Ovary (tissue), 3 donors: Measurements from ENCODE around the gene PLIN1.

Experiments
- EP300 ChIP-seq: sonication (generic); formaldehyde crosslinking; IDR thresholded peaks from one replicate; pipeline ENCODE4 v1.6.1; 2017; ENCODE audit warnings: antibody characterized with exemption
- POLR2A ChIP-seq: fragments of 450-650 bp; IDR thresholded peaks from one replicate; pipeline ENCODE4 v1.6.1; 2017; ENCODE audit warnings: antibody characterized with exemption, mild to moderate bottlenecking, moderate library complexity
- TF ChIP-seq, protein P1 (sequence below), 3 donors: fragments of 450-650 bp in 2 of 3; fragments of 200-600 bp in 1 of 3; IDR thresholded peaks; one replicate each; pipeline versions ENCODE4 v1.5.1 to v1.8.0; 2016 to 2022; ENCODE audit warnings: antibody characterized with exemption in 3 of 3, mild to moderate bottlenecking in 1 of 3
- donor health status: DM: no; HTN: no; CAD: no.

DNA sequence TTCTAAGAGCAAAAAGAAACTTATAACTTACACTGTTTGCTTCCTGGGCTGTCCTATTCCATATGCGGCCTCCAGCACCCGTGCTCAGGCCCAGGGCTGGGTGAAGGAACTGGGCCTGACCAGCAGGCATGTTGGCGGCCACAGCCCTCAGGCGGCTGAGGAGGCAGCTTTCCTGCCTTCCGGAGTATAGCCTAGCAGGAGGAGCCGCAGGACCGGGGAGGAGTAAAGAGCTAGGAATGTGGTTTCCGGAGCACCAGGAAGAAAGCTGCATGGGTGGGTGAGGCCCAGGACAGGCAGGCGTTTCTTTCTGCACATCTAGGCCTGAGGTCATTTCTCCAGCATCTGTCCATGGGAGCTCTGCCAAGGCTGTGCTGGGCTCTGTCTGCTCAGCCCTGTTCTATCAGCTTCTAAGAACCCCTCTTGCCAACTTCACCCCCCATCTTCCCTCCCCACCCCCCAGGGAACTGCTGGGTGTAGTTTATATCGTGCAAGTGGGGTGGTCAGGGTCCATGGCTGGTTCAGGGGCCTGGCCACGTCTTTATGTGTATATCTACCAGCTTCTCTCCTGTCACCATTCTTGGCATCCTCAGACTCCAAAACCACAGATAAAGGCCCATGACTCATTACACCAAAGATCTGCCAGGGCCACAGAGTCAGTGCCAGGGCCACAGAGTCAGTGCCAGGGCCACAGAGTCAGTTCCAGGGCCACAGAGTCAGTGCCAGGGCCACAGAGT lies 16.1 kb downstream of the PLIN1 start:
- no peak for TF ChIP-seq POLR2A
- TF ChIP-seq, protein P1, sequence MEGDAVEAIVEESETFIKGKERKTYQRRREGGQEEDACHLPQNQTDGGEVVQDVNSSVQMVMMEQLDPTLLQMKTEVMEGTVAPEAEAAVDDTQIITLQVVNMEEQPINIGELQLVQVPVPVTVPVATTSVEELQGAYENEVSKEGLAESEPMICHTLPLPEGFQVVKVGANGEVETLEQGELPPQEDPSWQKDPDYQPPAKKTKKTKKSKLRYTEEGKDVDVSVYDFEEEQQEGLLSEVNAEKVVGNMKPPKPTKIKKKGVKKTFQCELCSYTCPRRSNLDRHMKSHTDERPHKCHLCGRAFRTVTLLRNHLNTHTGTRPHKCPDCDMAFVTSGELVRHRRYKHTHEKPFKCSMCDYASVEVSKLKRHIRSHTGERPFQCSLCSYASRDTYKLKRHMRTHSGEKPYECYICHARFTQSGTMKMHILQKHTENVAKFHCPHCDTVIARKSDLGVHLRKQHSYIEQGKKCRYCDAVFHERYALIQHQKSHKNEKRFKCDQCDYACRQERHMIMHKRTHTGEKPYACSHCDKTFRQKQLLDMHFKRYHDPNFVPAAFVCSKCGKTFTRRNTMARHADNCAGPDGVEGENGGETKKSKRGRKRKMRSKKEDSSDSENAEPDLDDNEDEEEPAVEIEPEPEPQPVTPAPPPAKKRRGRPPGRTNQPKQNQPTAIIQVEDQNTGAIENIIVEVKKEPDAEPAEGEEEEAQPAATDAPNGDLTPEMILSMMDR (IDR thresholded peaks at IDR 0.05) = no peak
- no peak for TF ChIP-seq EP300
